Measurements from ENCODE around the gene CD244. TPM values are rescaled to one million over a fixed set of nuclear protein-coding genes. Genes with fewer than 3 reads are reported as not detected.
A peak's percentile ranks its signal among the peaks of the same experiment; 100 is the strongest.

The CD244 gene
- polyA plus RNA-seq, 2 of the 4 experiments (the other 2 are of a cell fraction) = 0.03 TPM; not detected in 1

DNA sequence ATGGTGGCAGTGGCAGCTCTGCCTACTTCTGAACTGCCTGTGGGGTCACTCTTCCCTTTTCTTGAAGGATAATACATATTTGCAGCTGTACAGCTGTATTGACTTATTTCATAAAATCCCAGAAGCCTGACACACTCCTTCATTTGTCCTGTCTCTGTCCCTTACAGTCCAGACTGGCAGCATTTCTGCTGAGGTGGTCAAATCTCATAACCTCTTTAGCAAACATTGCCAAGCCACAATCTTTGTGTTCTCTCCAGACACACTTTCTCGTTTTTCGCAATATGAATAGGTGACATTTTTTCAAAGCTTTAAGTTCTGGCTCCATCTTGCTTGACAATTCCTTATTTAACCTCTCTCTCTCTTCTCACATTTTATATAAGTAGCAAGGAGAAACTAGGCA is 51.5 kb downstream of the CD244 start:
- FAIRE-seq (no peak), ATAC-seq (no peak), DNase-seq (ENCODE audit: low read depth in 1 of 2, low spot score in 1 of 2) (no peak)
- ChIA-PET CTCF (interaction anchor here (0.8 kb wide), 1 partner anchor 136 kb away, joined by 3 read pairs; no protein-coding TSS in a partner anchor), POLR2A (no interaction called here)
- peaks cover 21% of the 10 kb centered on the region for H3K9me3 ChIP-seq
- H3K4me2 ChIP-seq = no peak overlapping the region
- 86% methylated on average over 2 of the region's 2 CpGs for WGBS (ENCODE audit: missing lambda C conversion rate)
- TF ChIP-seq POLR2AphosphoS2 (conservative IDR thresholded peaks at IDR 0.05; ENCODE audit: low read length) (no peak), FOSL2 (IDR thresholded peaks at IDR 0.05) (no peak), FOSL2 (CRISPR knock-in tag; IDR thresholded peaks at IDR 0.05) (no peak), JUN (IDR thresholded peaks at IDR 0.05) (no peak), MAFK (IDR thresholded peaks at IDR 0.05; ENCODE audit: partially characterized antibody) (peak; percentile 80), SMC3 (IDR thresholded peaks at IDR 0.05) (no peak)
- no peak overlapping the region; a peak in 1 of 6 replicates for H3K27ac ChIP-seq
- peaks cover 13% of the 10 kb centered on the region for H3K4me1 ChIP-seq
- H3K4me3 ChIP-seq = no peak overlapping the region

DNA sequence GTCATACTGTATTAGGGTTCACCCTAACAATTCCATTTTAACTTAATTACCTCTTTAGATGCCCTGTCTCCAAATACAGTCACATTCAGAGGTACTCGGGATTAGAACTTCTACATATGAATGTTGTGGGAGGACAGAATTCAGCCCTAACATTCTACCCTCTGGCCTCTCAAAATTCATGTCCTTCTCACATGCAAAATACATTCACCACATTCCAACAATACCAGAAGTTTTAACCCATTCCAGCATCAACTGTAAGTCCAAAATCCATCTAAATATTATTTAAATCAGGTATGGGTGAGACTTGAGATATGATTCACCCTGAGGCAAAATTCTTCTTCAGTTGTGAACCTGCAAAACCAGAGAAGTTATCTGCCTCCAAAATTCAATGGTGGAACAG is 52.2 kb downstream of the CD244 start:
- ATAC-seq (no peak), DNase-seq (ENCODE audit: low read depth in 1 of 2, low spot score in 1 of 2) (no peak), FAIRE-seq (no peak)
- H3K9me3 ChIP-seq = peaks cover 22% of the 10 kb centered on the region
- no peak overlapping the region for H3K27ac ChIP-seq
- no peak overlapping the region for H3K4me3 ChIP-seq
- peaks cover 13% of the 10 kb centered on the region for H3K4me1 ChIP-seq
- H3K4me2 ChIP-seq = no peak overlapping the region
- CTCF ChIA-PET = no interaction called here
- TF ChIP-seq MAFK (IDR thresholded peaks at IDR 0.05; ENCODE audit: partially characterized antibody) = no peak
- no peak for TF ChIP-seq ESRRA (IDR thresholded peaks at IDR 0.05; ENCODE audit: borderline replicate concordance, low read length)
- no peak for TF ChIP-seq HDAC2 (IDR thresholded peaks at IDR 0.05)
- no peak for TF ChIP-seq ZC3H11A (IDR thresholded peaks at IDR 0.05)
- TF ChIP-seq MYC (IDR thresholded peaks at IDR 0.05; ENCODE audit: borderline replicate concordance, low read length) = no peak
- POLR2A ChIA-PET = no interaction called here
- WGBS (ENCODE audit: missing lambda C conversion rate) = 77% methylated on average over 1 of the region's 1 CpG

DNA sequence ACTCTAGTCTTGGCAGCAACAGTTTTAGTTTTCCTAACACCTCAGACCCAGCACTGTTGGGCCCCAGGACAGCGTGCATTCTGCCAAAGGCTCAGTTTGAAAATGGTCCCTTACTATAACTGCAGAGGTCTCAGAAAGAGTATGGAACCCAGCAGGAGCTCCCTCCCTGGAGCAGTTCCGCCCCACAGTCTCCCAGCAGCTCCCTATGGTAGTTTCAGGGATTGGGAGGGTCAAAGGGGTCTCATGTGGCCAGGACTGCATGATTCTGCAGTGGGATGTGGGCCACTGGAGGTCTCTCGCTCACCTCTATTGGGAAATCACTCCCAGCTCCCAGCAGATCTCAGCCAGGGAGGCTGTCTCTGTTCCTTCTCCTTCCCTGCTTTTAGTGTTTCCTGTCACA is 54.4 kb downstream of the CD244 start:
- CTCF ChIA-PET = interaction anchor here (1.4 kb wide), 1 partner anchor 29 kb away, joined by 4 read pairs; no protein-coding TSS in a partner anchor
- POLR2A ChIA-PET = no interaction called here
- TF ChIP-seq POLR2AphosphoS2 (conservative IDR thresholded peaks at IDR 0.05; ENCODE audit: low read length) (no peak), JUN (IDR thresholded peaks at IDR 0.05) (no peak), POLR2A (IDR thresholded peaks at IDR 0.05; ENCODE audit: low read length) (no peak), EHMT2 (IDR thresholded peaks at IDR 0.05; ENCODE audit: low read depth) (no peak), HOXB5 (CRISPR knock-in tag; IDR thresholded peaks at IDR 0.05) (no peak), MYC (IDR thresholded peaks at IDR 0.05; ENCODE audit: borderline replicate concordance, low read length) (no peak), TP53 (CRISPR knock-in tag; IDR thresholded peaks at IDR 0.05) (no peak), MAZ (IDR thresholded peaks at IDR 0.05; ENCODE audit: borderline replicate concordance, low read depth, low read length) (no peak), NPAS2 (CRISPR knock-in tag; IDR thresholded peaks at IDR 0.05; ENCODE audit: borderline replicate concordance) (no peak), MAFK (IDR thresholded peaks at IDR 0.05; ENCODE audit: partially characterized antibody) (no peak), TFCP2L1 (CRISPR knock-in tag; IDR thresholded peaks at IDR 0.05) (no peak), EHF (CRISPR knock-in tag; IDR thresholded peaks at IDR 0.05) (no peak), ZSCAN20 (CRISPR knock-in tag; IDR thresholded peaks at IDR 0.05) (no peak), HEYL (CRISPR knock-in tag; IDR thresholded peaks at IDR 0.05) (no peak), RARB (CRISPR knock-in tag; IDR thresholded peaks at IDR 0.05) (no peak), CBX8 (IDR thresholded peaks at IDR 0.05) (no peak)
- TF ChIP-seq, protein P1, sequence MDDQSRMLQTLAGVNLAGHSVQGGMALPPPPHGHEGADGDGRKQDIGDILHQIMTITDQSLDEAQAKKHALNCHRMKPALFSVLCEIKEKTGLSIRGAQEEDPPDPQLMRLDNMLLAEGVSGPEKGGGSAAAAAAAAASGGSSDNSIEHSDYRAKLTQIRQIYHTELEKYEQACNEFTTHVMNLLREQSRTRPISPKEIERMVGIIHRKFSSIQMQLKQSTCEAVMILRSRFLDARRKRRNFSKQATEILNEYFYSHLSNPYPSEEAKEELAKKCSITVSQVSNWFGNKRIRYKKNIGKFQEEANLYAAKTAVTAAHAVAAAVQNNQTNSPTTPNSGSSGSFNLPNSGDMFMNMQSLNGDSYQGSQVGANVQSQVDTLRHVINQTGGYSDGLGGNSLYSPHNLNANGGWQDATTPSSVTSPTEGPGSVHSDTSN (IDR thresholded peaks at IDR 0.05) = no peak
- TF ChIP-seq, protein P2, sequence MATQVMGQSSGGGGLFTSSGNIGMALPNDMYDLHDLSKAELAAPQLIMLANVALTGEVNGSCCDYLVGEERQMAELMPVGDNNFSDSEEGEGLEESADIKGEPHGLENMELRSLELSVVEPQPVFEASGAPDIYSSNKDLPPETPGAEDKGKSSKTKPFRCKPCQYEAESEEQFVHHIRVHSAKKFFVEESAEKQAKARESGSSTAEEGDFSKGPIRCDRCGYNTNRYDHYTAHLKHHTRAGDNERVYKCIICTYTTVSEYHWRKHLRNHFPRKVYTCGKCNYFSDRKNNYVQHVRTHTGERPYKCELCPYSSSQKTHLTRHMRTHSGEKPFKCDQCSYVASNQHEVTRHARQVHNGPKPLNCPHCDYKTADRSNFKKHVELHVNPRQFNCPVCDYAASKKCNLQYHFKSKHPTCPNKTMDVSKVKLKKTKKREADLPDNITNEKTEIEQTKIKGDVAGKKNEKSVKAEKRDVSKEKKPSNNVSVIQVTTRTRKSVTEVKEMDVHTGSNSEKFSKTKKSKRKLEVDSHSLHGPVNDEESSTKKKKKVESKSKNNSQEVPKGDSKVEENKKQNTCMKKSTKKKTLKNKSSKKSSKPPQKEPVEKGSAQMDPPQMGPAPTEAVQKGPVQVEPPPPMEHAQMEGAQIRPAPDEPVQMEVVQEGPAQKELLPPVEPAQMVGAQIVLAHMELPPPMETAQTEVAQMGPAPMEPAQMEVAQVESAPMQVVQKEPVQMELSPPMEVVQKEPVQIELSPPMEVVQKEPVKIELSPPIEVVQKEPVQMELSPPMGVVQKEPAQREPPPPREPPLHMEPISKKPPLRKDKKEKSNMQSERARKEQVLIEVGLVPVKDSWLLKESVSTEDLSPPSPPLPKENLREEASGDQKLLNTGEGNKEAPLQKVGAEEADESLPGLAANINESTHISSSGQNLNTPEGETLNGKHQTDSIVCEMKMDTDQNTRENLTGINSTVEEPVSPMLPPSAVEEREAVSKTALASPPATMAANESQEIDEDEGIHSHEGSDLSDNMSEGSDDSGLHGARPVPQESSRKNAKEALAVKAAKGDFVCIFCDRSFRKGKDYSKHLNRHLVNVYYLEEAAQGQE (IDR thresholded peaks at IDR 0.05) = no peak
- 71% methylated on average over 3 of the region's 3 CpGs for WGBS (ENCODE audit: missing lambda C conversion rate)
- peaks cover 6% of the 10 kb centered on the region for H3K4me1 ChIP-seq
- no peak overlapping the region for H3K27ac ChIP-seq
- no peak overlapping the region for H3K4me3 ChIP-seq
- DNase-seq (ENCODE audit: low read depth in 1 of 2, low spot score in 1 of 2) (no peak), FAIRE-seq (no peak), ATAC-seq (no peak)
- no peak overlapping the region for H3K4me2 ChIP-seq
- H3K9me3 ChIP-seq = peaks cover 26% of the 10 kb centered on the region
